Effector memory CD8-positive, alpha-beta T cell (primary cell): ENCODE data around the gene MIS18A.

Experiments
- ATAC-seq: fragments of 150-1000 bp; cut with Tn5 transposase; replicated peaks from 2 replicates; pipeline ENCODE4 v1.10.0; 2021; ENCODE audit warnings: mild to moderate bottlenecking, moderate library complexity
- DNase-seq, 3 experiments: peaks; one replicate each; pipeline ENCODE4 v3.0.0; 2021
- H3K27ac Mint-ChIP-seq, 2 donors: one replicate each; pipeline ENCODE4 v1.8.0; 2022; ENCODE audit warnings: mild to moderate bottlenecking in 2 of 2, mixed read lengths in 2 of 2, moderate library complexity in 2 of 2
- H3K27me3 Mint-ChIP-seq, 2 donors: one replicate each; pipeline ENCODE4 v1.8.0; 2022; ENCODE audit warnings: mixed read lengths in 2 of 2
- H3K36me3 Mint-ChIP-seq: one replicate; pipeline ENCODE4 v1.8.0; 2022; ENCODE audit warnings: mild to moderate bottlenecking, moderate library complexity, mixed read lengths; ENCODE audit not compliant: insufficient read depth
- H3K4me1 Mint-ChIP-seq, 2 donors: one replicate each; pipeline ENCODE4 v1.8.0; 2022; ENCODE audit warnings: low read depth in 2 of 2, mixed read lengths in 2 of 2
- H3K4me3 Mint-ChIP-seq, 2 donors: one replicate each; pipeline ENCODE4 v1.8.0; 2022; ENCODE audit warnings: mild to moderate bottlenecking in 2 of 2, mixed read lengths in 2 of 2, moderate library complexity in 2 of 2
- H3K9me3 Mint-ChIP-seq, 2 donors: one replicate each; pipeline ENCODE4 v1.8.0; 2022; ENCODE audit warnings: mixed read lengths in 2 of 2

MIS18A gene

DNA sequence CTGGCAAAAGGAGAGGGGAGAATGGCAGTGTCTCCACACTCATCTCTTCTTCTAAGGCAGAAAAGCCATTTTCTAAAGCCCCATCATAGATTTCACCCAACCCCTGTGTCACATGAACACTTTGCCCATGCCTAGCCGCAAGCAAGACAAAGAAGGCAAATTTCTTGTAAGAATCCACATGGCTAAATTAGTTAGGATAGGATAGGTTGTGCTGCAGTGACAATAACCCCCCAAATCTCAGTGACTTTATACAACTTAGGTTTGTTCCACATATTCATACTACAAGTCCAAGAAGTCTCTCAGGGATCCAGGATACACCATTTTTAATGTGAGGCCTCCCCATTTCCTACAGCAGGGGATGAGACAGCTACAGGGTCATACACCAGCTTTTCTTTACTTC lies 40.8 kb downstream of the MIS18A start:
- Mint-ChIP-seq H3K36me3 (peaks cover 3% of the 10 kb centered on the region), H3K4me3 (no peak overlapping the region), H3K27ac (no peak overlapping the region), H3K27me3 (peaks cover 12 to 38% of the 10 kb centered on the region in 2 donors), H3K4me1 (peaks cover 0 to 7% of the 10 kb centered on the region in 2 donors), H3K9me3 (peaks cover 0 to 3% of the 10 kb centered on the region in 2 donors)
- DNase-seq (no peak), ATAC-seq (no peak)

GRCh38 chr21:32237021-32237420 lies 41.8 kb downstream of the MIS18A start:
- ATAC-seq, result no peak

GRCh38 chr21:32233722-32234301 lies 45.0 kb downstream of the MIS18A start:
- no peak for DNase-seq
- peaks cover 0 to 3% of the 10 kb centered on the region in 2 donors for H3K9me3 Mint-ChIP-seq
- H3K4me1 Mint-ChIP-seq, result no peaks in the 10 kb centered on the region
- H3K27me3 Mint-ChIP-seq, result peaks cover 12 to 36% of the 10 kb centered on the region in 2 donors
- H3K4me3 Mint-ChIP-seq, result no peak overlapping the region
- H3K27ac Mint-ChIP-seq, result no peak overlapping the region
- H3K36me3 Mint-ChIP-seq, result no peaks in the 10 kb centered on the region
- no peak for ATAC-seq

More at GRCh38 chr21:32237021-32237420, 41.8 kb downstream of the MIS18A start:
- Mint-ChIP-seq H3K4me3 (no peak overlapping the region), H3K4me1 (peaks cover 0 to 7% of the 10 kb centered on the region in 2 donors), H3K36me3 (no peaks in the 10 kb centered on the region), H3K27me3 (peaks cover 12 to 38% of the 10 kb centered on the region in 2 donors), H3K27ac (no peak overlapping the region), H3K9me3 (peaks cover 0 to 3% of the 10 kb centered on the region in 2 donors)
- no peak for DNase-seq

DNA sequence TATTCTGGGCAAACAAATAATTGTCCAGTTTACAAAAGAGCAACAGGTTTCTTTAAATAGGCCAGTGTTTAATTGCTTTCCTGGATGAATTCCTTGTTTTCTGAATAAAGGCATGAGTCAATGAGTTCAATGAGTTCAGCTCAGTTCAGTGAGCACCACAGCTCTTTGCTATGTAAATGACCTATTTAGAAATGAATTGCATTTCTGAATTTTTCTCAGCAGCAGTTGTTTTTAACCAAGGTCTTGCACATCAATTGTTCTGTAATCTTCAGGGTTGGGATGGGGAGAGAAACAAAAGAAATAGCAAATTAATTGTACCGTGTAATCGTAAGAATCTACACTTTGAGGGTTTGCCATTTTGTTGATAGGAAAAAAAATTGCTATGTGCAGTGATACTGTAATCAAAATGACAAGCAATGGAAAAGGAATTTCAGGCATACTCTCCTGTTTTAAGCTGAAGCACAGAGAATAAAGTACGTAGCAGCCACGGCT lies 45.7 kb downstream of the MIS18A start:
- Mint-ChIP-seq H3K27ac (no peak overlapping the region), H3K27me3 (peaks cover 5 to 29% of the 10 kb centered on the region in 2 donors), H3K9me3 (no peaks in the 10 kb centered on the region), H3K36me3 (no peaks in the 10 kb centered on the region), H3K4me1 (no peaks in the 10 kb centered on the region), H3K4me3 (no peak overlapping the region)
- DNase-seq, result no peak
- no peak for ATAC-seq

DNA sequence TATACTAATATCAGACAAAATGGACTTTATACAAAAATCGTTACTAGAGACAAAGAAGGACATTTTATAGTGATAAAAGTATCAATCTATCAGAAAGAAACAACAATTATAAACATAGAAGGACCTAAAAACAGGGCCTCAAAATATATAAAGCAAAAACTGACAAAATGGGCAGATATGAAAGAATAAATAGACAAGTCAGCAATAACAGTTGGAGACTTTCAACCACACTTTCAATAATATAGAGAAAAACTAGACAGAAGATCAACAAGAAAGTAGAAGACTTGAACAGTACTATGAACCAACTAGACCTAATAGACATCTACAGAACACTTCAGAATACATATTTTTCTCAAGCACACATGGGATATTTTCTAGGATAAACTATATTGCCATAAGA lies 52.4 kb downstream of the MIS18A start:
- no peak for DNase-seq
- Mint-ChIP-seq H3K4me3 (no peak overlapping the region), H3K27me3 (peaks cover 5 to 16% of the 10 kb centered on the region in 2 donors), H3K9me3 (peaks cover 0 to 6% of the 10 kb centered on the region in 2 donors), H3K4me1 (no peaks in the 10 kb centered on the region), H3K27ac (no peak overlapping the region), H3K36me3 (no peaks in the 10 kb centered on the region)
- no peak for ATAC-seq
